MCF 10A (cell line): ENCODE data around the gene CCDC171. TPM values are rescaled to one million over a fixed set of nuclear protein-coding genes. Genes with fewer than 3 reads are reported as not detected.

Experiments used
- BruUV-seq: library from RNA; stranded (reverse); fragments of 400-500 nt; replicated peaks from 2 replicates; lab custom pipeline; 2021; lab: Mats Ljungman, UMichigan
- CTCF ChIA-PET: fragments of 300-600 bp; sonication (Branson Sonifier 250); formaldehyde crosslinking; extraction: SDS; loops from one replicate; lab custom pipeline; 2021; ENCODE audit warnings: antibody characterized with exemption, inconsistent platforms; lab: Yijun Ruan, JAX
- POLR2A ChIA-PET: fragments of 300-600, 350-650 bp; sonication (Branson Sonifier 250); formaldehyde crosslinking; extraction: SDS; loops from one replicate; lab custom pipeline; 2020; ENCODE audit warnings: antibody characterized with exemption, inconsistent platforms; lab: Yijun Ruan, JAX
- DNase-seq: peaks from one replicate; pipeline ENCODE4 v3.0.0-alpha.2; 2018; ENCODE audit not compliant: unreplicated experiment
- H3K27ac Mint-ChIP-seq: one replicate; pipeline ENCODE4 v1.8.0; 2022; ENCODE audit warnings: mild to moderate bottlenecking, low read depth, mixed read lengths; ENCODE audit not compliant: unreplicated experiment
- H3K27me3 Mint-ChIP-seq: one replicate; pipeline ENCODE4 v1.8.0; 2022; ENCODE audit warnings: mixed read lengths; ENCODE audit not compliant: insufficient read depth, unreplicated experiment
- H3K36me3 Mint-ChIP-seq: one replicate; pipeline ENCODE4 v1.8.0; 2022; ENCODE audit warnings: mild to moderate bottlenecking, moderate library complexity, mixed read lengths; ENCODE audit not compliant: insufficient read depth, unreplicated experiment
- H3K4me1 Mint-ChIP-seq: one replicate; pipeline ENCODE4 v1.8.0; 2022; ENCODE audit warnings: mixed read lengths; ENCODE audit not compliant: insufficient read depth, unreplicated experiment
- H3K4me3 Mint-ChIP-seq: one replicate; pipeline ENCODE4 v1.8.0; 2022; ENCODE audit warnings: mild to moderate bottlenecking, moderate library complexity, mixed read lengths; ENCODE audit not compliant: unreplicated experiment
- H3K9me3 Mint-ChIP-seq: one replicate; pipeline ENCODE4 v1.8.0; 2022; ENCODE audit warnings: mixed read lengths; ENCODE audit not compliant: unreplicated experiment
- CTCF ChIP-seq: fragments of 200-600 bp; IDR thresholded peaks from one replicate; pipeline ENCODE4 v1.8.0; 2022; ENCODE audit warnings: antibody characterized with exemption, mild to moderate bottlenecking; ENCODE audit not compliant: unreplicated experiment
- intact Hi-C: fragments of 100-400 bp; cut with micrococcal nuclease; formaldehyde crosslinking; loops from 2 replicates; pipeline ENCODE4 v1.14.1; 2022
- total RNA-seq: library from RNA; stranded (reverse); gene quantifications from 2 replicates; pipeline ENCODE4 v1.2.3, GENCODE V29; 2022

CCDC171 gene
- total RNA-seq, 1 experiment from 2014 or later = 1.7 TPM

- H3K4me3 Mint-ChIP-seq = no peak overlapping the region
- H3K4me1 Mint-ChIP-seq = no peaks in the 10 kb centered on the region
- intact Hi-C loops = no loop called here
- ChIA-PET CTCF (interaction anchor here (0.9 kb wide), 1 partner anchor 108 kb away, joined by 3 read pairs; no protein-coding TSS in a partner anchor), POLR2A (no interaction called here)
- no peak for DNase-seq
- H3K36me3 Mint-ChIP-seq = no peaks in the 10 kb centered on the region
- H3K9me3 Mint-ChIP-seq = no peaks in the 10 kb centered on the region
- BruUV-seq = no TSS peak
- H3K27ac Mint-ChIP-seq = no peak overlapping the region
- H3K27me3 Mint-ChIP-seq = no peaks in the 10 kb centered on the region
- TF ChIP-seq CTCF = no peak
Observed at GRCh38 chr9:15813076-15813475, 260.2 kb downstream of the CCDC171 start.

- H3K4me1 Mint-ChIP-seq = no peaks in the 10 kb centered on the region
- BruUV-seq = no TSS peak
- no peak overlapping the region for H3K4me3 Mint-ChIP-seq
- DNase-seq = peak; percentile 71
- CTCF ChIA-PET = interaction anchor here (0.6 to 1.4 kb wide), 6 partner anchors 14 to 390 kb away, joined by 3 to 5 read pairs (median 4); partner anchors contain the start of gene CCDC171
- intact Hi-C loops = loop anchor here (1.0 to 5.0 kb wide), 2 partner anchors 182 to 272 kb away; partner anchors contain the start of gene CCDC171
- H3K9me3 Mint-ChIP-seq = no peaks in the 10 kb centered on the region
- no peaks in the 10 kb centered on the region for H3K36me3 Mint-ChIP-seq
- peak; percentile 19 for TF ChIP-seq CTCF
- H3K27me3 Mint-ChIP-seq = no peaks in the 10 kb centered on the region
- POLR2A ChIA-PET = no interaction called here
- H3K27ac Mint-ChIP-seq = no peak overlapping the region
Observed at GRCh38 chr9:15824310-15824709, 271.5 kb downstream of the CCDC171 start.

- DNase-seq = no peak
- no peaks in the 10 kb centered on the region for H3K27me3 Mint-ChIP-seq
- ChIA-PET POLR2A (no interaction called here), CTCF (interaction anchor here (0.9 kb wide), 1 partner anchor 187 kb away, joined by 3 read pairs; no protein-coding TSS in a partner anchor)
- H3K4me1 Mint-ChIP-seq = peaks cover 3% of the 10 kb centered on the region
- H3K36me3 Mint-ChIP-seq = no peaks in the 10 kb centered on the region
- BruUV-seq = no TSS peak
- intact Hi-C loops = no loop called here
- no peak overlapping the region for H3K27ac Mint-ChIP-seq
- H3K9me3 Mint-ChIP-seq = no peaks in the 10 kb centered on the region
- no peak overlapping the region for H3K4me3 Mint-ChIP-seq
- TF ChIP-seq CTCF = no peak
Observed at GRCh38 chr9:15831384-15831783, 278.5 kb downstream of the CCDC171 start.

- peak; percentile 33 for DNase-seq
- H3K27me3 Mint-ChIP-seq = no peaks in the 10 kb centered on the region
- ChIA-PET CTCF (interaction anchor here (0.8 to 0.9 kb wide), 3 partner anchors 7 to 1629 kb away, joined by 3 read pairs; no protein-coding TSS in a partner anchor), POLR2A (no interaction called here)
- no peaks in the 10 kb centered on the region for H3K36me3 Mint-ChIP-seq
- no TSS peak for BruUV-seq
- no peak overlapping the region for H3K27ac Mint-ChIP-seq
- TF ChIP-seq CTCF = no peak
- intact Hi-C loops = no loop called here
- peaks cover 3% of the 10 kb centered on the region for H3K4me1 Mint-ChIP-seq
- no peak overlapping the region for H3K4me3 Mint-ChIP-seq
- H3K9me3 Mint-ChIP-seq = no peaks in the 10 kb centered on the region
Observed at GRCh38 chr9:15834541-15834940, 281.7 kb downstream of the CCDC171 start.
